H1 (cell line): ENCODE measurements around the gene MARK3. TPM values are rescaled to one million over a fixed set of nuclear protein-coding genes. Genes with fewer than 3 reads are reported as not detected.
"Not testable (repeated sequence)": the region's sequence is repeated elsewhere in the genome, so short reads cannot be mapped to it uniquely, and the experiment has no call there.

Experiments
- CTCF ChIA-PET: fragments of 300-600 bp; sonication (Branson Sonifier 250); formaldehyde crosslinking; loops from one replicate; lab custom pipeline; 2021; ENCODE audit not compliant: partially characterized antibody; lab: Charles Lee
- POLR2A ChIA-PET: fragments of 300-600 bp; sonication (Branson Sonifier 250); formaldehyde crosslinking; loops from one replicate; lab custom pipeline; 2021; ENCODE audit warnings: inconsistent platforms; ENCODE audit not compliant: partially characterized antibody; lab: Charles Lee
- DNase-seq, 2 experiments: peaks; one replicate each; pipeline versions ENCODE4 v3.0.0 to v3.0.0-alpha.2; 2010 to 2022; ENCODE audit warnings: low spot score in 2 of 2, low read depth in 1 of 2, mixed read lengths in 1 of 2
- FAIRE-seq: peaks from 2 replicates; lab custom pipeline; 2011; peaks lifted over from hg19 to GRCh38; lab: Jason Lieb, UNC
- H2AFZ ChIP-seq: 2 replicates; pipeline ENCODE4 v1.8.1; 2012; ENCODE audit warnings: low read length, inconsistent platforms
- H2AK5ac ChIP-seq: 2 replicates; pipeline ENCODE4 v1.6.1; 2013; ENCODE audit warnings: low read depth, low read length
- H2BK120ac ChIP-seq: replicated peaks from 2 replicates; pipeline ENCODE3; 2013; ENCODE audit warnings: low read depth, low read length, inconsistent platforms
- H2BK12ac ChIP-seq: 2 replicates; pipeline ENCODE4 v1.6.1; 2013; ENCODE audit warnings: low read depth, low read length
- H2BK15ac ChIP-seq: 2 replicates; pipeline ENCODE4 v1.6.1; 2013; ENCODE audit warnings: low read length
- H2BK20ac ChIP-seq: 2 replicates; pipeline ENCODE4 v1.6.1; 2013; ENCODE audit warnings: low read length
- H2BK5ac ChIP-seq: 2 replicates; pipeline ENCODE4 v1.6.1; 2013; ENCODE audit warnings: low read depth, low read length
- H3K14ac ChIP-seq: 2 replicates; pipeline ENCODE4 v1.6.1; 2013; ENCODE audit warnings: inconsistent platforms; ENCODE audit not compliant: insufficient read length
- H3K18ac ChIP-seq: 2 replicates; pipeline ENCODE4 v1.6.1; 2013; ENCODE audit warnings: low read length; ENCODE audit errors: extremely low read depth
- H3K23ac ChIP-seq: 2 replicates; pipeline ENCODE4 v1.6.1; 2013; ENCODE audit warnings: inconsistent platforms; ENCODE audit not compliant: insufficient read length
- H3K23me2 ChIP-seq: 2 replicates; pipeline ENCODE4 v1.6.1; 2013; ENCODE audit warnings: low read depth, low read length
- H3K27ac ChIP-seq: 2 replicates; pipeline ENCODE4 v1.6.1; 2011; ENCODE audit warnings: low read depth, low read length, inconsistent platforms
- H3K27me3 ChIP-seq, 4 experiments: replicated peaks in 1 of 4; 1 replicate in 1 of 4; 2 replicates in 3 of 4; pipeline versions ENCODE4 v1.6.1 to v1.8.1; 2011 to 2013; ENCODE audit warnings: low read length in 3 of 4, mild to moderate bottlenecking in 3 of 4, inconsistent platforms in 2 of 4, mixed read lengths in 2 of 4, moderate library complexity in 1 of 4; ENCODE audit not compliant: control insufficient read depth in 3 of 4, insufficient read depth in 3 of 4; ENCODE audit errors: extremely low read depth in 1 of 4
- H3K36me3 ChIP-seq, 4 experiments: 2 replicates each; pipeline versions ENCODE4 v1.6.1 to v1.8.1; 2011 to 2013; ENCODE audit warnings: mild to moderate bottlenecking in 4 of 4, low read length in 3 of 4, moderate library complexity in 2 of 4, control low read depth in 1 of 4, inconsistent platforms in 1 of 4; ENCODE audit not compliant: insufficient read depth in 4 of 4, control insufficient read depth in 2 of 4
- H3K4ac ChIP-seq: replicated peaks from 2 replicates; pipeline ENCODE3; 2013; ENCODE audit warnings: low read length, low read depth, mixed read lengths, inconsistent platforms; ENCODE audit not compliant: insufficient read length
- H3K4me1 ChIP-seq, 4 experiments: replicated peaks in 1 of 4; 1 replicate in 1 of 4; 2 replicates in 3 of 4; pipeline versions ENCODE4 v1.6.1 to v1.8.1; 2011 to 2013; ENCODE audit warnings: low read length in 3 of 4, inconsistent platforms in 2 of 4, mixed read lengths in 1 of 4; ENCODE audit not compliant: insufficient read depth in 4 of 4, control insufficient read depth in 3 of 4
- H3K4me2 ChIP-seq, 2 experiments: 2 replicates each; pipeline versions ENCODE4 v1.6.1 to v1.8.1; 2011 to 2013; ENCODE audit warnings: low read depth in 2 of 2, low read length in 2 of 2, control low read depth in 1 of 2, inconsistent platforms in 1 of 2, mild to moderate bottlenecking in 1 of 2; ENCODE audit not compliant: insufficient read depth in 1 of 2
- H3K4me3 ChIP-seq, 4 experiments: fragments of 200-600, 300-600 bp in 1 of 4; sonication (generic), shearing (Covaris generic), sonication (Bioruptor Twin) in 1 of 4; 2 replicates each; pipeline versions ENCODE4 v1.5.1 to v1.8.1; 2011 to 2016; ENCODE audit warnings: low read length in 4 of 4, low read depth in 3 of 4, control low read depth in 2 of 4, inconsistent platforms in 2 of 4, mild to moderate bottlenecking in 2 of 4, mixed read lengths in 1 of 4, moderate library complexity in 1 of 4; ENCODE audit not compliant: insufficient read depth in 2 of 4; ENCODE audit errors: extremely low read depth in 1 of 4
- H3K56ac ChIP-seq: replicated peaks from 2 replicates; pipeline ENCODE3; 2013; ENCODE audit warnings: low read depth, mild to moderate bottlenecking, mixed read lengths, low read length, inconsistent platforms; ENCODE audit not compliant: insufficient read length
- H3K79me1 ChIP-seq: 2 replicates; pipeline ENCODE4 v1.6.1; 2013; ENCODE audit warnings: low read depth, low read length, control low read depth
- H3K79me2 ChIP-seq, 2 experiments: 2 replicates each; pipeline versions ENCODE4 v1.6.1 to v1.8.1; 2012 to 2013; ENCODE audit warnings: low read length in 2 of 2, mild to moderate bottlenecking in 2 of 2, inconsistent platforms in 1 of 2; ENCODE audit not compliant: insufficient read depth in 2 of 2, control insufficient read depth in 1 of 2
- H3K9ac ChIP-seq, 4 experiments: replicated peaks in 1 of 4; 1 replicate in 1 of 4; 2 replicates in 3 of 4; pipeline versions ENCODE4 v1.6.1 to v1.8.1; 2011 to 2013; ENCODE audit warnings: low read depth in 3 of 4, low read length in 3 of 4, control low read depth in 2 of 4, mild to moderate bottlenecking in 2 of 4, moderate library complexity in 2 of 4, inconsistent platforms in 1 of 4; ENCODE audit errors: extremely low read depth in 1 of 4
- H3K9me3 ChIP-seq, 2 experiments: 2 replicates each; pipeline versions ENCODE4 v1.6.1 to v1.8.1; 2012 to 2013; ENCODE audit warnings: mild to moderate bottlenecking in 2 of 2, moderate library complexity in 2 of 2, control low read depth in 1 of 2, inconsistent platforms in 1 of 2, low read depth in 1 of 2, low read length in 1 of 2, mixed read lengths in 1 of 2; ENCODE audit not compliant: insufficient read depth in 2 of 2
- H4K20me1 ChIP-seq, 2 experiments: replicated peaks in 1 of 2; 2 replicates each; pipeline versions ENCODE3 to v1.8.1; 2011 to 2013; ENCODE audit warnings: inconsistent platforms in 2 of 2, low read length in 2 of 2, mild to moderate bottlenecking in 1 of 2; ENCODE audit not compliant: insufficient read depth in 2 of 2, control insufficient read depth in 1 of 2
- H4K5ac ChIP-seq: 2 replicates; pipeline ENCODE4 v1.6.1; 2013; ENCODE audit warnings: low read length, low read depth, mixed read lengths, inconsistent platforms; ENCODE audit not compliant: insufficient read length
- H4K8ac ChIP-seq: 2 replicates; pipeline ENCODE4 v1.8.0; 2013; ENCODE audit warnings: mild to moderate bottlenecking, moderate library complexity, low read length, inconsistent platforms; ENCODE audit not compliant: insufficient read depth; ENCODE audit errors: extremely low read depth
- H4K91ac ChIP-seq: replicated peaks from 2 replicates; pipeline ENCODE3; 2013; ENCODE audit warnings: low read length, mixed read lengths, inconsistent platforms; ENCODE audit not compliant: insufficient read length
- WGBS, 2 experiments: shearing (Covaris generic) in 1 of 2; methylation state at CpG; one replicate each; pipeline versions ENCODE4 v1.1.6 to v1.1.7; 2013 to 2015; ENCODE audit warnings: low lambda C conversion rate in 2 of 2, mixed read lengths in 2 of 2, inconsistent platforms in 1 of 2, low coverage in 1 of 2, missing lambda C conversion rate in 1 of 2; ENCODE audit not compliant: insufficient replicate concordance in 2 of 2, insufficient coverage in 1 of 2, insufficient read length in 1 of 2; ENCODE audit errors: extremely low coverage in 1 of 2, missing lambda C conversion rate in 1 of 2; 5-methylcytosine and 5-hydroxymethylcytosine counted together
- polyA plus RNA-seq, 7 experiments: library from polyadenylated mRNA; depleted of rRNA in 3 of 7; stranded (reverse) in 5 of 7; unstranded in 2 of 7; fragments of >200 nt in 5 of 7; fragments of 200-250 nt in 2 of 7; gene quantifications; 1 replicate in 5 of 7; 2 replicates in 1 of 7; 4 replicates in 1 of 7; pipeline versions ENCODE4 v1.2.1 to v1.2.3, GENCODE V29; 2011 to 2013; ENCODE audit warnings: missing spikeins in 2 of 7, mixed read lengths in 2 of 7
- total RNA-seq: library from RNA; stranded (reverse); fragmentation: NEBNext Ultra II Directional; extraction: Animal tissue kit (Norgen Biotek cat#: 25700); gene quantifications from 2 replicates; pipeline ENCODE4 v1.2.1, GENCODE V29; 2021

The MARK3 gene
- total and polyA plus RNA-seq, 2 of the 8 experiments (the other 6 are each of a cell fraction or from before 2014, with no cell fraction given) = 39.4 to 76.9 TPM

DNA sequence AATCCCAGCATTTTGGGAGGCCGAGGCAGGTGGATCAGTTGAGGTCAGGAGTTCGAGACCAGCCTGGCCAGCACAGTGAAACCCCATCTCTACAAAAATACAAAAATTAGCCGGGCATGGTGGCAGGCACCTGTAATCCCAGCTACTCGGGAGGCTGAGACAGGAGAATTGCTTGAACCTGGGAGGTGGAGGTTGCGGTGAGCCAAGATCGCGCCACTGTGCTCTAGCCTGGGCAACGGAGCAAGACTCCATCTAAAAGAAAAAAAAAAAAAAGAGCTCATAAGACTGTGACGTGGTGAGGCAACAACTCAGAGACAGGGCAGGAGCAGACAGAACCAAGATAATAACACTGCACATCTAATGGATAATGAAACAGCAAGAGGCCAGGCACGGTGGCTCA is 27.7 kb upstream of the MARK3 start:
- not testable (repeated sequence) for H3K4me3 ChIP-seq, H2AFZ ChIP-seq, H3K18ac ChIP-seq, H2BK12ac ChIP-seq, FAIRE-seq, H4K91ac ChIP-seq, H3K56ac ChIP-seq, H4K5ac ChIP-seq, H3K79me1 ChIP-seq, H2BK15ac ChIP-seq, H3K27ac ChIP-seq, H3K23me2 ChIP-seq, H4K20me1 ChIP-seq, H3K36me3 ChIP-seq, H3K4me2 ChIP-seq, H3K9ac ChIP-seq, H3K79me2 ChIP-seq, H4K8ac ChIP-seq, H2AK5ac ChIP-seq, H3K14ac ChIP-seq, H2BK120ac ChIP-seq, H3K27me3 ChIP-seq, H2BK20ac ChIP-seq, H3K23ac ChIP-seq, H3K4ac ChIP-seq, DNase-seq, H3K9me3 ChIP-seq
- Histone ChIP-seq H2BK5ac (peak overlapping the region; percentile 85; the same call in 1 of the 2 replicates), H3K4me1 (peaks cover 3 to 13% (median 3%) of the 10 kb centered on the region in 4 experiments; a peak in 6 of 7 replicates)
- ChIA-PET POLR2A (interaction anchor here (0.8 to 8.7 kb wide), 7 partner anchors 13 to 201 kb away, joined by 3 to 132 read pairs (median 4); partner anchors contain the start of genes CKB and EIF5), CTCF (interaction anchor here (1.2 to 2.5 kb wide), 5 partner anchors 10 to 253 kb away, joined by 3 to 7 read pairs (median 6); no protein-coding TSS in a partner anchor)
- 80% methylated on average over 9 of the region's 10 CpGs; no CpG with 5 or more reads in 1 of the 2 experiments for WGBS, 2 experiments
